H1 (cell line): Measurements from ENCODE around the gene SEMA3E. TPM values are rescaled to one million over a fixed set of nuclear protein-coding genes. Genes with fewer than 3 reads are reported as not detected.

ENCODE experiments used
- NRF1 ChIP-seq: IDR thresholded peaks from 2 replicates; pipeline ENCODE4 v1.6.1; 2011; ENCODE audit warnings: mild to moderate bottlenecking, low read depth, low read length, improper control_type of control experiment
- TBP ChIP-seq: IDR thresholded peaks from 2 replicates; pipeline ENCODE4 v1.6.1; 2011; ENCODE audit warnings: low read depth, low read length, improper control_type of control experiment
- TCF12 ChIP-seq: IDR thresholded peaks from 2 replicates; pipeline ENCODE4 v1.6.1; 2011; ENCODE audit warnings: low read depth, mild to moderate bottlenecking, low read length
- polyA plus RNA-seq, 7 experiments: library from polyadenylated mRNA; depleted of rRNA in 3 of 7; stranded (reverse) in 5 of 7; unstranded in 2 of 7; fragments of >200 nt in 5 of 7; fragments of 200-250 nt in 2 of 7; gene quantifications; 1 replicate in 5 of 7; 2 replicates in 1 of 7; 4 replicates in 1 of 7; pipeline versions ENCODE4 v1.2.1 to v1.2.3, GENCODE V29; 2011 to 2013; ENCODE audit warnings: missing spikeins in 2 of 7, mixed read lengths in 2 of 7
- total RNA-seq: library from RNA; stranded (reverse); fragmentation: NEBNext Ultra II Directional; extraction: Animal tissue kit (Norgen Biotek cat#: 25700); gene quantifications from 2 replicates; pipeline ENCODE4 v1.2.1, GENCODE V29; 2021

SEMA3E gene
- total and polyA plus RNA-seq, 2 of the 8 experiments (the other 6 are each of a cell fraction or from before 2014, with no cell fraction given): 0.93 to 0.94 TPM

DNA sequence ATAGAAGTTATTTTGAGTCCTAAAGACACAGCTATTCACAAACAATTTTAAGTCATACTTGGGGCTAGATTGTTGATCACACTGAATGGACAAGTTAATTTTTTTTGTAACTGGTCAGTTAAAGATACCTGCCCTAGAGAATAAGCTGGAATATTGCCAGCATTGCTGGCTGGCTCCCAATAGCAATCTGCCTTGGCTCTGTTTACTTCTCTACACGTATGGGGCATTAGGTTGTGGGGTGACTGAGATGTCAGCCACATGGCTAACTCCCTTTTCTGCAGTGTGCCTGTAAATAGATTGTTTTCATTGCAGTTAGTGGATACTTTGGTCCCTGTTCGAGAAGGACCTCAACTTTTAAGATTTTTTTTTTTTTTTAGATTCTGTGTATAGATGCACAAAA, 128.2 kb downstream of the SEMA3E start (continued):
- no peak for TF ChIP-seq TBP
- no peak for TF ChIP-seq NRF1
- TF ChIP-seq TCF12: no peak
